HG02870 (cell line): ENCODE measurements around the gene APIP.
"Not testable (repeated sequence)": the region's sequence is repeated elsewhere in the genome, so short reads cannot be mapped to it uniquely, and the experiment has no call there.

Experiments used
- ATAC-seq: cut with Tn5 transposase; IDR thresholded peaks from one replicate; pipeline ENCODE4 v1.9.1; 2021; ENCODE audit warnings: mild to moderate bottlenecking, moderate library complexity; ENCODE audit not compliant: unreplicated experiment

APIP gene

GRCh38 chr11:34926101-34926830, 10.1 kb upstream of the APIP start:
- no peak for ATAC-seq

- no peak for ATAC-seq
Observed at GRCh38 chr11:34924714-34925113, 8.5 kb upstream of the APIP start.

GRCh38 chr11:34921156-34921555, 5.0 kb upstream of the APIP start:
- no peak for ATAC-seq

GRCh38 chr11:34916843-34917770, 928 bp upstream of the APIP start:
- peak; percentile 23 for ATAC-seq

DNA sequence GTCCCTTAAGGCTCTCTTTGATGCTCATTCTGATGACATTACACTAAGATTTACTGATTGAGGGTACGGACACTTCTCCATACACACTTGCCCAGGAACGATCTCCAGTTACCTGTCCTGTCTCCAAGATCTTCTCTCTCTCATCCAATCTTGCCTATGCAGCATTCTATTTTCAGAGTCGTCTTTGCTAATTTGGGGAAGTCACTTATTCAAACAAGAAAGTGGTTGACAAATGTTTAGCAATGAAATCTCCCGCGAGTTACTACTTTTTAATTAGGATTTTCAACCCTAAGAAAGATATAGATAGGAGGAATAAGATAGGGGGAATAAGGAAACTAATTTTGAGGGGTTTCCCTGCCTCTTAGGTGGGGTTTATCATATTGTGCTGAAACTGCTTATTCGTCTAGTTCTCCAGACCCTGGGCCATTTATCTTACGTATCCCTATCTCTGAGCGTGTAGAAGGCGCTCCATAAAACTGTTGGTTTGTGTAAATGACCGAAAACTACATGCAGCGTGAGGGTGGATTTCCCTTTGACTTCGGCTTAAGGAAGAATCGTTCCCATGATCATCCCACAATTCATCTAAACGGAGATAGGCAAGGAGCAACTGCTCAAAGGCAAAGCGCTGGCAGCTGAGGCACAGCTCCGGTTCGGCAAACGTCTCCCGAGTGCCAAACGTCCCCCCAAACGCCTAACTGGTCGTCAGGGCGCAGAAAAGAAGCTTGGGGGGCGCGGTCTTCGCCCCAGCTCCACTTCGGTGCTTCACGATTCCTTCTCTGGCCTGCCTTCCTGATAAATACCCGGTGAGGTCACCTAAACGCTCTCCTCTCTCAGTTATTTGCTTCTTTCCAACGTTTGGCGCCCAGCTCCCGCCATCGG, 804 bp downstream of the APIP start:
- peak; percentile 1 for ATAC-seq

DNA sequence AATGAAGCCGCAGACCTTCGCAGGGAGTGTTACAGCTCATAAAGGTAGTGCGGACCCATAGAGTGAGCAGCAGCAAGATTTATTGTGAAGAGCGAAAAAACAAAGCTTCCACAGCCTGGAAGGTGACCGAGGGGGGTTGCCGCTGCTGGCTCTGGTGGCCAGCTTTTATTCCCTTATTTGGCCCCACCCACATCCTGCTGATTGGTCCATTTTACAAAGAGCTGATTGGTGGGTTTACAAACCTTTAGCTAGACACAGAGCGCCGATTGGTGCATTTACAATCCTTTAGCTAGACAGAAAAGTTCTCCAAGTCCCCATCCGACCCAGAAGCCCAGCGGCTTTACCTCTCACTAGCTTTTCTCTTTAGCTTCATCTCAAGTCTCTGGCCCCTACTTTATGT, 2.6 kb downstream of the APIP start:
- not testable (repeated sequence) for ATAC-seq

- no peak for ATAC-seq
Observed at GRCh38 chr11:34911676-34912075, 4.5 kb downstream of the APIP start.

GRCh38 chr11:34910817-34911216, 5.4 kb downstream of the APIP start:
- ATAC-seq: peak; percentile 67

GRCh38 chr11:34909955-34910354, 6.2 kb downstream of the APIP start:
- ATAC-seq: no peak

GRCh38 chr11:34909415-34909814, 6.8 kb downstream of the APIP start:
- no peak for ATAC-seq

GRCh38 chr11:34907934-34908593, 8.1 kb downstream of the APIP start:
- ATAC-seq: no peak

GRCh38 chr11:34905666-34906065, 10.5 kb downstream of the APIP start:
- ATAC-seq: no peak

DNA sequence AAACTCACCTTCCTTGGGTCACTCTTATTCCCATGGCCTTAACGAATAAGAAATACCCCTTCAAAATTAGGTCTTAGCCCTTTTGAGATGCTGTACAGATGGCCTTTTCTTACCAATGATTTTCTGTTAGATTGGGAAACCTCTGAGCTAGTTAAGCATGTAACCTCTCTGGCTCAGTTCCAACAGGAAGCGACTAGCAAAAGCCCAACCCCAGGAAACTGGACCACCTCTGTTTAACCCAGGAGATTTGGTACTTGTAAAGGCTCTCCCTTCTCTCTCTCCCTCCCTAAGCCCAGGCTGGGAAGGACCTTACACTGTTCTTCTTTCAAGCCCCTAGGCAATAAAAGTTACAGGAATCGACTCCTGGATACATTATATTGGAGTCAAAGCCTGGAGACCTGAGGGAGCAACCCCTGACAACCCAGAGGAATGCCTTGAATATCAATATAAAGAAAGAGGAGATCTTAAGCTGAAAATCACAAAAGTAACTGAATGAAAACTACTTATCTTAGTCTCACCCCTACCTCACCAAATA, 11.7 kb downstream of the APIP start:
- ATAC-seq: no peak

DNA sequence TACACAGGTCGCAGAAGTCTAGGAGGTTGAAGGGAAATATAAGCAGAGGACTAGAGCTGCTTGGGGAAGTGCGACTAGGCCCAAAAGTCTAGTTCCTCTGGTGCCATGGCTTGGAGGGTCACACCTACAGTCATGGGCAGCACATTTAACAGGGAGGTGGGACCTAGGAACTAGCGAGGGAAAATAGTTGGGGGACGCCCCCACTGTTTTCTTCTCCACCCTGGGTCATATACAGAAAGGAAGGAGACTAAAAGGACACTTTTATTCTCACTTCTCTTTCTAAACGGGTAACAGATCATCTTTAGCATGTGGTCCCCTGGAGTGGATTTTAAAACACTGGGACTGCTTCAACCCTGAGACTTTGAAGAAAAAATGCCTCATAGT, 16.6 kb downstream of the APIP start:
- ATAC-seq: no peak

DNA sequence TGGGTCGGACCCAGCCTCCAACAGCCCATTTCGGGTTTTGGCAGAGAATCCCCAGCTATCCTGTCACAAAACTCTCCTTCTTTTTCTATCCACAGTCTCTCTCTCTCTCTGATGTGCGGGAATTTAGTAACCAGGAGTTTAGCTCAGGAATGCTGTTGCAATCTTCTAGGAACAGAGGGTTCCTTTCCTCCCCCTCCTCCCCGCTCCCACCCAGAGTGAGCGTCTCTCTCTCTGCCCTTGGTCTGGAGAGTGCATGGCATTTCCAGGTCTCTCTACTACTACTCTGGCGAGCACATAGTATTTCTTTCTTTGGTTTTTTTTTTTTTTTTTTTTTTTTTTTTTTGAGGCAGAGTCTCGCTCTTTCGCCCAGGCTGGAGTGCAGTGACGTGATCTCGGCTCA, 17.7 kb downstream of the APIP start:
- no peak for ATAC-seq

GRCh38 chr11:34897171-34897870, 18.9 kb downstream of the APIP start:
- no peak for ATAC-seq

DNA sequence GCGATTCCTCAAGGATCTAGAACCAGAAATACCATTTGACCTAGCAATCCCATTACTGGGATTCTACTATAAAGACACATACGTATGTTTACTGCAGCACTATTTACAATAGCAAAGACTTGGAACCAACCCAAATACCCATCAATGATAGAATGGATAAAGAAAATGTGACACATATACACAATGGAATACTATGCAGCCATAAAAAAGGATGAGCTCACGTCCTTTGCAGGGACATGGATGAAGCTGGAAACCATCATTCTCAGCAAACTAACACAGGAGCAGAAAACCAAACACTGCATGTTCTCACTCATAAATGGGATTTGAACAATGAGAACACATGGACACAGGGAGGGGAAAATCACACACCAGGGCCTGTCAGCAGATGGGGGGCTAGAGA, 20.0 kb downstream of the APIP start:
- not testable (repeated sequence) for ATAC-seq

- ATAC-seq: no peak
Observed at GRCh38 chr11:34893416-34893815, 22.8 kb downstream of the APIP start.

- no peak for ATAC-seq
Observed at GRCh38 chr11:34891611-34892010, 24.6 kb downstream of the APIP start.

GRCh38 chr11:34890812-34891211, 25.4 kb downstream of the APIP start:
- no peak for ATAC-seq
